Breast epithelium (tissue), 3 donors: ENCODE measurements around the gene PCDHA1.

Experiments
- POLR2A ChIP-seq: fragments of 450-650 bp; IDR thresholded peaks from one replicate; pipeline ENCODE4 v1.6.1; 2016; ENCODE audit warnings: antibody characterized with exemption, mild to moderate bottlenecking, moderate library complexity
- TF ChIP-seq, protein P1 (sequence below), 3 donors: fragments of 450-650 bp; IDR thresholded peaks; one replicate each; pipeline ENCODE4 v1.5.1; 2016 to 2017; ENCODE audit warnings: antibody characterized with exemption in 3 of 3, mild to moderate bottlenecking in 3 of 3, moderate library complexity in 3 of 3

DNA sequence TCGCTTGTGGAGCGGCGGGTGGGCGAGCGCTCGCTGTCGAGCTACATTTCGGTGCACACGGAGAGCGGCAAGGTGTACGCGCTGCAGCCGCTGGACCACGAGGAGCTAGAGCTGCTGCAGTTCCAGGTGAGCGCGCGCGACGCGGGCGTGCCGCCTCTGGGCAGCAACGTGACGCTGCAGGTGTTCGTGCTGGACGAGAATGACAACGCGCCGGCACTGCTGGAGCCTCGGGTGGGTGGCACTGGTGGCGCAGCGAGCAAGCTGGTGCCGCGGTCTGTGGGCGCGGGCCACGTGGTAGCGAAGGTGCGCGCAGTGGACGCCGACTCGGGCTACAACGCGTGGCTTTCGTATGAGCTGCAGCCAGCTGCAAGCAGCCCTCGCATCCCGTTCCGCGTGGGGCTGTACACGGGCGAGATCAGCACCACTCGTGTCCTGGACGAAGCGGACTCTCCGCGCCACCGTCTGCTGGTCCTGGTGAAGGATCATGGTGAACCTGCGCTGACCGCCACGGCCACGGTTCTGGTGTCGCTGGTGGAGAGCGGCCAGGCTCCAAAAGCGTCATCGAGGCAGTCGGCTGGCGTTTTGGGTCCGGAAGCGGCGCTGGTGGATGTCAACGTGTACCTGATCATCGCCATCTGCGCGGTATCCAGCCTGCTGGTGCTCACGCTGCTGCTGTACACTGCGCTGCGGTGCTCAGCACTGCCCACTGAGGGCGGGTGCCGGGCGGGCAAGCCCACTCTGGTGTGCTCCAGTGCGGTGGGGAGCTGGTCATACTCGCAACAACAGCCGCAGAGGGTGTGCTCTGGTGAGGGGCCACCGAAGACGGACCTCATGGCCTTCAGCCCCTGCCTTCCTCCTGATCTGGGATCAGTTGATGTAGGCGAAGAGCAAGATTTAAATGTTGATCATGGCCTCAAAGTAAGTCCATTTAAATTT lies 57.1 kb downstream of the PCDHA1 start:
- TF ChIP-seq POLR2A: no peak
- TF ChIP-seq, protein P1, sequence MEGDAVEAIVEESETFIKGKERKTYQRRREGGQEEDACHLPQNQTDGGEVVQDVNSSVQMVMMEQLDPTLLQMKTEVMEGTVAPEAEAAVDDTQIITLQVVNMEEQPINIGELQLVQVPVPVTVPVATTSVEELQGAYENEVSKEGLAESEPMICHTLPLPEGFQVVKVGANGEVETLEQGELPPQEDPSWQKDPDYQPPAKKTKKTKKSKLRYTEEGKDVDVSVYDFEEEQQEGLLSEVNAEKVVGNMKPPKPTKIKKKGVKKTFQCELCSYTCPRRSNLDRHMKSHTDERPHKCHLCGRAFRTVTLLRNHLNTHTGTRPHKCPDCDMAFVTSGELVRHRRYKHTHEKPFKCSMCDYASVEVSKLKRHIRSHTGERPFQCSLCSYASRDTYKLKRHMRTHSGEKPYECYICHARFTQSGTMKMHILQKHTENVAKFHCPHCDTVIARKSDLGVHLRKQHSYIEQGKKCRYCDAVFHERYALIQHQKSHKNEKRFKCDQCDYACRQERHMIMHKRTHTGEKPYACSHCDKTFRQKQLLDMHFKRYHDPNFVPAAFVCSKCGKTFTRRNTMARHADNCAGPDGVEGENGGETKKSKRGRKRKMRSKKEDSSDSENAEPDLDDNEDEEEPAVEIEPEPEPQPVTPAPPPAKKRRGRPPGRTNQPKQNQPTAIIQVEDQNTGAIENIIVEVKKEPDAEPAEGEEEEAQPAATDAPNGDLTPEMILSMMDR (IDR thresholded peaks at IDR 0.05): no peak
